GM10847 (cell line): ENCODE data around the gene C1R.

Experiments used
- POLR2A ChIP-seq: IDR thresholded peaks from 2 replicates; pipeline ENCODE4 v1.6.1; 2011; ENCODE audit not compliant: insufficient read length; ENCODE audit errors: extremely low read depth

Gene C1R

DNA sequence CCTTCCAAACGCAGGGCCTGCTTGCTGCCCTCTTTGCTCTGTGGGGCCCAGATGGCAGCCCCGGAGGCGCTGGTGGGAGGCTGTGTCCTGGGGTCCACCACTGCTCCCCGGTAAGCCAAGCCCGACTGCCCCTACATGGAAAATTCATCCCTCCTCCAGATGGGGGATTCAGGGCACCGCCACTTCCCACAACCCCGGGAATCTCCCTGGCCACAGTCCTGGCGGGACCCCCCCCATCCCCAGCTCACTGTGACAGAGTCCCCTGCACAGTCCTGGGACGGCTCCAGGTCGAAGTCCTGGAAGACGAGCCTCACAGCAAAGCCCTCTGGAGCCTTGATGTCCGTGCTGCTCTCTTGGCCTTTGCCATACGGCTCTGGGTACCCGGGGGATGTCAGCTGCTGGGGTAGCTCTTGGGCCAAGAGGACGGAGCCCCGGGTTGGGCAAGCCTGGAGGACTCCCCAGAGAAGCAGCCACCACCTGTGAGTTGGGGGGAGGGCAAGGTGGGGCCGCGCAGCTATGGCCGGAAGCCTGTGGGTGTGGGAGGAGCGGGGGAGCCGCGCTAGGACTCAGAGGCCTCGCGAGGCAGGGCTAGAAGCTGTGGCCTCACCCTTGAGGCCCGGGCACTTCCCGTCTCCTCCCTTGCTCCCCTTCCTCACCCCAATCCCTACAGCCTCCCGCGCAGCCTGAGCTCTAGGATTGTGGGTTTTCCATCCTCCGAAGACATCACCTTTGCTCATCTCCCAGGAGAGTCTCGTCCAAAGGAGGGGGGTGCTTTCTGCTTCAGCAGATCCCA lies 16.0 kb upstream of the C1R start:
- TF ChIP-seq POLR2A, result peak; percentile 90

DNA sequence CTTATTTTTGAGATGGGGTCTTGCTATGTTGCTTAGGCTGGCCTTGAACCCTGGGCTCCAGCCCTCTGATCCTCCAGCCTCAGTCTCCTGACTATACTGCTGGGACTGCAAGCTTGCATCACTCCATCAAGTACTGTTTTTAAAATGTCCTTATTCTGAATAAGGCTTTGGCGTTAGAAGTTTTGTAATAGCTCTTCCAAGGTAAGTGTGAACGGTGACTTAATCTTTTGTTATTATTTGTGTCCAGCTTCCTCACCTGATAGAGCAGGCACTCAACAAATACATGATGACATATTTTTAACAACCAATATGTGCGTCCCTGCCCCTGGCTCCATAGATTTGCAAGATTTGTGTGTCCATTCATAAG lies 15.4 kb upstream of the C1R start:
- no peak for TF ChIP-seq POLR2A

DNA sequence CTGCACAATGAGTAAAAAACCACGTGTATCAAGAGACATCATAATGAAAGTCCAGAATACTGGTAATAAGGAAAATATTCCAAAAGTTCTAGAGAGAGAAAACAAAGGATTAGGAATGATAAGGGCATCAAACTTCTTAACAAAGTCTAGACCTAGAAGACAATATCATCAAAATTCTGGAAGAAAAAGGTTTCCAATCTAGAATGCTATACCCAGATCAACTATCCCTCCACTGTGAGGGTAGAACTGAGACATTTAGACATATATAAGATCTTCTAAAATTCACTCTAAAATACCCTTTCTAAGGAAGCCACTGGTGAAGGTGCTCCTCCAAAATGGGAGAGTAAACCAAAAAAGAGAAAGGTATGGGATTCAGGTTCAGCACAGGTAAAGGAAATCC lies 13.8 kb upstream of the C1R start:
- no peak for TF ChIP-seq POLR2A

DNA sequence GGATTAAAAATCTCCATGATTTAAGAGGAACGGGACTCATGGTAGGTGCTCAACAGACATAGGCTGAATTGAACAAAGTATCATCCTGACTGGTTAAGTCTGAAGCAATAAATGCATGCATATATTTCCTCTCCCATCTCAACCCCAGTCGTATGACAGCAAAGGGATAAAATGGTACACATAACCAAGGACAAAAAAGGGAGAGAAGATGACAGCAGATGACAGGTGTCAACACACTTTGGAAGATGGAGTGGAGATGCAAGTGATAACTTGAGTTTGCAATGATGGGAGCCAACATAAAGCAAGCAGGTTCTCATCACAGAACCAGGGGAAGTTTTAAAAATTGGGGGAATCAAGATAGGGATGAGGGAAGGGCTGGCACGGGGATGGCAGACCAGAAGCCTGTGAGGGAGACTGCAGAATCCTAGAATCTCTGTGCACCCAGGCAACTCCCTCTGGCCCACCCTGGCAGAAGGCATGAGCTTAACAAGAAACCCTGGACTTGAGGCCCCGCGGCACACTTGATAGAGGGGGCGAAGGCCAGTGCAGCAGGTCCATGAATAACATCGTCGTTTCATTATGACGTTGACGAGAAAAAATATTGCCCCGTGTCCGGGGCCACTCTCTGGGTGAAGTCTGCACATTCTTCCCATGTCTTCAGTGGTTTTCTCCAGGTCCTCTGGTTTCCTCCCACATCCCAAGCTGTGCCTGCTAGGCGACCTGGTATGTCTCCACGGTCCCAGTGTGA lies 11.8 kb upstream of the C1R start:
- TF ChIP-seq POLR2A, result no peak

DNA sequence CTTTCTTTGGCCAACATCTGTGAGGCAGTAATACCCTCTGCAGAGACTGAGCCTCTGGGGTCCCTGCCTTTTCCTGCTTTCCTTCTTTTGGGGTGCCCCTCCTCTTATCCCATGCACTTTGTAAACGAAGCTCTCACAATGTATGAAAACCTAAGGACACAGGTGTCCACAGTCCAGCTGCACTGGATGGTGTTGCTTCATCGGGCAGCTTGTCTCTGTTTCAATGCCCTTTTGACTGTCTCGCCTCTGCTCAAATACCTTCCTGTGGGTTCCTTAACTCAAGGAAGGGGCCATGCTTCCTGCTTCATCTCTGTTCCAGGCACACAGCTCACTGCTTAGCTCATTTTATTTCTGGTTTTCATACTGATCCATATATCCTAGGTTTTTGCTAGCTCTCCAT lies 10.3 kb upstream of the C1R start:
- no peak for TF ChIP-seq POLR2A

DNA sequence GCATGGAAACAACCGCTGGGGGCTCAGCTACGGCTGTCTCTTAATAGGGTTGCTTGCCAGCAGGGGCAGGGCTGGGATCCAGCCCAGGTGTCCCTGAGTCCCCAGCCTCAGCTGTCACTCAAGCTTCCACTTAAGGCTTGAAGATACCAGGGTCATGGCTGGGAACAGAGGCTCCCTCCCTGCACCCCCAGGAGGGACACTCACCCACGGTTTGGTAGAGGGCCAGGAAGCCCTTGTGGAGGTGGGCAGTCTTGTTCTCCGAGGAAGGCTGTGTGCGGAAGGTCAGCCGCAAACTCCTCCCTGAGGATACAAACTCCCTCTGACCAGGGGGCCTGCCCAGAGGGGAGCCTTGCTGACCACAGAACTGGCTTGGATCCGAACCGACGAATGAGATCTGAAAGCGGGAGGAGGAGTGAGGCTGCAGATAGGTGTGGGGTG lies 9.5 kb upstream of the C1R start:
- TF ChIP-seq POLR2A, result no peak

DNA sequence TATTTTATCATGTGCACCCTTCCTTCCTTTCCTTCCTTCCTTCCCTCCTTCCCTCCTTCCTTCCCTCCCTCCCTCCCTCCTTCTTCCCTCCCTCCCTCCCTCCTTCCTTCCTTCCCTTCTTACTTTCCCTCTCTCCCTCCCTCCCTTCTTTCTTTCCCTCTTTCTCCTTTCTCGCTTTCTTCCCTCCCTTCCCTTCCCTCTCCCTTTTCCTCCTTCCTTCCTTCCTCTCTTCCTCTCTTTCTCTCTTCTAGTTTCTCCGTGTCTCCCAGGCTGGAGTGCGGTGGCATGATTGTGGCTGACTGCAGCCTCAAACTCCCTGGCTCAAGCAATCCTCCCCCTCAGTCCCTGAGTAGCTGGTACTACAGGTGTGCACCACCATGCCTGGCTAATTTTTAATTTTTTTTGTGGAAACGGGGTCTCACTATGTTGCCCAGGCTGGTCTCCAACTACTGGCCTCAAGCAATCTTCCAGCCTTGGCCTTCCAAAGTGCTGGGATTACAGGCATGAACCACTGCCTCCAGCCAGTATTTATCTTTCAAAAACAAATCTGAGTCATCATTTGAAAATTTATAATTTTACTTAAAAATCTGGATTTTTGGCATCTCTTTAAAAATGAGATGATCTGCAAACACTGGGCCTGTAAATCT lies 8.9 kb upstream of the C1R start:
- TF ChIP-seq POLR2A, result no peak

DNA sequence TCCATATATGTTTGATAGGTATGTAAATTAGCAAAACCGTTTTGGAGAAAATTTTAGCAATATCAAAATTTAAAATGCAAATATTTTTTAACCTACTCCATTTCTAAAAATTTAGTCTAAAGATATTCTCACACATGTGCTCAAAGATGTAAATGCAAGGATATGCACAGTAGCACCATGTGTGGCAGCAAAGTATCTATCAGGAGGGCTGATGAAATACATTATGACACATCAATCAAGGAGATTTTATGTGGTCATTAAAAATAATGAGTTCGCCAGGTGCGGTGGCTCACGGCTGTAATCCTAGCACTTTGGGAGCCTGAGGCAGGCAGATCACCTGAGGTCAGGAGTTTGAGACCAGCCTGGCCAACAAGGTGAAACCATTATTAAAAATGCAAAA lies 8.0 kb upstream of the C1R start:
- TF ChIP-seq POLR2A, result no peak

DNA sequence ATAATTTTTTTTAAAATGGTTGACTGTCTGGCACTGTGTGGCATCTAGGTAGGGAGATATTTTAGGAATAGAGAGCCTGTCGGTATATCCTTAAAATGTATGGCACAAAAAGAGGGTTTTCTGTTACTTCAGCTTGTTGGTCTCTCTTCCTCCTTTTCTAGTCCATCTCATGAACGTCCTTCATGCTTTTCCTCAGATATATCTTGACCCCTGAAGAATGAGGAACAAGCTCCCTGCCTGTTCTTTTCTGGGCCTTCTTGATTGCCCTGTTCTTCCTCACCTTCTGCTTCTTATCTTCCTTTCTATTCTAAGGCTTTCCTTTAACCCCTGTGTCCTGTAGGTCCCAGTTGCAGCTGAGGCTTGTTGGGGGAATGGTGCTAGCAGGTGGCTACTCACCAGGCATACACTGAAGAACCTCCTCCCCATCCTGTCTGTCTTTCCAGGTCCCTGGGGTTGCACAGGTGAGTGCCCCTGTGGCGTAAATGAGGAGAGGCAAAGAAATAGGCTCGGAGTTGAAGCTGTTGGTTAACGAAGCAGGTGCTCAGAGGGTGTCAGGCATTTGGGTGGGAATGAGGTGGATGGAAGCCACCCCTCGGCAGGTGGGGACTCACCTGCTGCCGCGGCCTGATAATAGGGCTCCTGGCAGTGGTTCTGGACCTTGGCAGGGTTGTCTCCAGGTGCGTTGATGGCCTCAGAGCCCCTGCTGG lies 7.2 kb upstream of the C1R start:
- TF ChIP-seq POLR2A, result no peak

DNA sequence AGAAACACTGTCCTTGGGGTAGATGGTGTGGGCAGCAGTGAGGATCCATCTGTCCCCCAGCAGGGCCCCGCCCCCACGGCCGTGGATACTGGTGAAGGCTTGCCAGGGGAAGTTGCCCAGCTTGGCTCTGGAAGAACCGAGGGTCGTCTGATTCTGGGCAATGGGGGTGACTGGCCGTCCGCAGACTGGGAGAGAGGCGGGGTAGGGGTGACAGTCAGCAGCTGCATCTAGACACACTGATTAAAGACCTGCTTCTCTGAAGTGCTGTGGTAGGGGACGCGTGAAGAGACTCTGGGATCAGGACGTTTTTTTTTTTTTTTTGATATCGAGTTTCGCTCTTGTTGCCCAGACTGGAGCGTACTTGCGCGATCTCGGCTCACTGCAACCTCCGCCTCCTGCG lies 4.7 kb upstream of the C1R start:
- no peak for TF ChIP-seq POLR2A

DNA sequence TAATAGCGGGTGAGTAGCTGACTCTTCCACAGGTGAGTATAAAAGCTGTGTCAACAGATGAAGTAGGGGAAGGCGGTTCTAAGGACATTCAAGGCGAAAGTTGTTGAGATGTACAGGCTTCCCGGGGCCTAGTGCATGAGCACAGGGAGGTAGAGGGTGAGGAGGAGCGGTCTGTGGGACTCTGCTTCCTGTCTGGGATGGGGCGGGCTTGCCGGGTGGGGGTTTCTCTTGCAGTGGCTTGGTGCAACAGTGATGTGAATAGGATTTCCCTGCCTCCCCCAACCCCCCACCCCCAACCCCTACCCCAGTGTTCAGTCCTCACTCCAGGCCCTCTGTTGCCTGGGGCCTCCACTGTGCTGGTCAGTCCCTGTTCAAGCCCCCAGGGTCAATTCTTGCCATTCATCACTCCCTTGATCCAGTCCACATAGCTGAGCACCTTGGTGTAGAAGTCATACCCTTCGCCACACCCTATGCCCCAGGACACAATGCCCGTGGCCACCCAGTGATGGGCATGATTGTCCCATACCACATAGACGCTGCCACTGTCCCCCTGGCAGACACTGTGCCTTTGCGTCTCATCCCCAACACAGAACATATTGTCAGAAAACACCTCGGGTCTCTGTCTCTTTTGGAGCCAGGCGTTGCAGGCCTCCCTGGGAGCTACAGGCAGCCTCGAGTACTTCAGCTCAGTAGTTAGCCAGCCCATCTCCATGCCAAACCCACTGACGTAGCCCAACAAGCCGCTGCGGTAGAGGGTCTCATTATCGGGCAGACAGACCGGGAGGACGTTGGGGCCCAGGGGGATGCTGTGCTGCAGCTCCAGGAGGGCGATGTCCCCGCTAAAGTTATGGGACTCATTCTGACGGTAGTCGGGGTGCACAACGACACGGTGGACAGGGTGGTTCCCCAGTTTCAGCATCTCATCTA lies 4.0 kb upstream of the C1R start:
- TF ChIP-seq POLR2A, result no peak

DNA sequence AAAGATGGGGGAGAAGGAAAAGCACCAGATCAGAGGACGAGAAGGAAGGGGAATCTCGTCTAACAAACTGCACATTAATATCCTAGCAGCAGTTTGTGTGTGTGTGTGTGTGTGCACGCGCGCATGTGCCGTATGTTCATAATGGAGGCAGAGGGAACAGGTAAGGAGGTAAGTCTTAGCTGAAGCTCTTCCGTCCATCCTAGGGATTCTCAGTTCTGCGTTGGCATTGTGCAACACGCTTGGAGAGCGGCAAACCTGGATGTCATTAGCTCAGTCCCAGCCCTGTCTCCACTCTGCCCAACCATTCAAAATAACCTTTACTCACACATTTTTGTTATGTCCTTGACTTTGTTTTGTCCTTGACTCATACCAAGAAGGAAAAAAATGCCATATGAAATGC lies 1.6 kb upstream of the C1R start:
- no peak for TF ChIP-seq POLR2A

DNA sequence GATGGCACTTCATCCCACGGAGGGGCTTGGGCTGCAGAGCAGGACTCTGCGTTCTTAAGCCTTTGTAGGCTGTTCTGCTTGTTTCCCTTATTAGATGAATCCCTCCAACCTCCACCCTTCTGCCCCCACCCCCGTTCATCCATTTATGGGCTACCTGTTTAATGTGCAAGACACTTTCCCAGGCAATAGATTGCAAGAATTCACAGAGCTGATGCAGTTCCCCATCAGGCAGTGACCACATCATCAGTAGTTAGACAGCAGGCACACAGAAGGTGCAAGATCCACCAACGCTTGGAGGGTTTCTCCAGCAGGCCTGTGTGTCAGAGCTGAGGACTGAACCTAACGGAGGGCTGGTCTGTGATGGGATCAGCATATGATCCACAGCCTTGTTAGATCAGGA lies 1.2 kb upstream of the C1R start:
- TF ChIP-seq POLR2A, result no peak

DNA sequence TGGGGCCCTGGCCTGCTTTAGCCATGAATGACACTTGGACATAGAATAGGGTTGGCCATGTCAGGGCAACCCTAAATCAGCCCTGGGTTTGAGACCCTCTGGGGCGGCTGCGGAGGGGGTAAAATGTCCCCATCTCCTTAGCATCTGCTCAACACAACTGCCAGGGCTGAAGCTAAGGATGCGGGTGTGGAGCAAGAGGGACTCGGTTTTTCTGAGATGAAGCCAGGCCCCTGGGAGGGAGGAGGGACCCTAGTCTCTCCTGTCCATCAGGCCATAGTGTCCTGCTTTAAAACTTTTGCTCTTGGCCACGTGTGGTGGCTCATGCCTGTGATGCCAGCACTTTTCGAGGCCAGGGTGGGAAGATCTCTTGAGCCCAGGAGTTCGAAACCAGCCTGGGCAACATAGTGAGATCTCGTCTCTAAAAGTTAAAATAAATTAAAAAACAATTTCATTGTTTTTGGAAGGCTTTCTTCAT lies 778 bp upstream of the C1R start:
- TF ChIP-seq POLR2A, result no peak
